H1 (cell line): ENCODE results near the gene TNIP1. TPM values are rescaled to one million over a fixed set of nuclear protein-coding genes. Genes with fewer than 3 reads are reported as not detected.

Source experiments
- ATF3 ChIP-seq: IDR thresholded peaks from 2 replicates; pipeline ENCODE4 v1.6.1; 2011; ENCODE audit warnings: low read depth, mild to moderate bottlenecking, low read length; ENCODE audit not compliant: insufficient read depth
- BCL11A ChIP-seq, 2 experiments: IDR thresholded peaks; one replicate each; pipeline ENCODE4 v1.6.1; 2011; ENCODE audit warnings: low read depth in 2 of 2, low read length in 2 of 2, mild to moderate bottlenecking in 2 of 2
- BRCA1 ChIP-seq: IDR thresholded peaks from 2 replicates; pipeline ENCODE4 v1.6.1; 2012; ENCODE audit warnings: low read depth, low read length, improper control_type of control experiment
- CHD7 ChIP-seq: fragments of 300-600 bp; sonication (generic); IDR thresholded peaks from 2 replicates; pipeline ENCODE4 v1.7.1; 2012; ENCODE audit warnings: low read length, moderate library complexity, mild to moderate bottlenecking, inconsistent platforms; ENCODE audit not compliant: insufficient replicate concordance
- JUN ChIP-seq: IDR thresholded peaks from 2 replicates; pipeline ENCODE4 v1.6.1; 2011; ENCODE audit warnings: low read depth, mild to moderate bottlenecking, improper control_type of control experiment, low read length
- KDM5A ChIP-seq: fragments of 200-600 bp; IDR thresholded peaks from 2 replicates; pipeline ENCODE4 v1.7.1; 2012; ENCODE audit warnings: mild to moderate bottlenecking, low read length, inconsistent platforms, mixed read lengths
- MAX ChIP-seq: IDR thresholded peaks from 2 replicates; pipeline ENCODE4 v1.6.1; 2012; ENCODE audit warnings: inconsistent platforms
- SIRT6 ChIP-seq: IDR thresholded peaks from one replicate; pipeline ENCODE4 v1.7.1; 2012; ENCODE audit warnings: low read length, inconsistent platforms
- polyA plus RNA-seq, 7 experiments: library from polyadenylated mRNA; depleted of rRNA in 3 of 7; stranded (reverse) in 5 of 7; unstranded in 2 of 7; fragments of >200 nt in 5 of 7; fragments of 200-250 nt in 2 of 7; gene quantifications; 1 replicate in 5 of 7; 2 replicates in 1 of 7; 4 replicates in 1 of 7; pipeline versions ENCODE4 v1.2.1 to v1.2.3, GENCODE V29; 2011 to 2013; ENCODE audit warnings: missing spikeins in 2 of 7, mixed read lengths in 2 of 7
- total RNA-seq: library from RNA; stranded (reverse); fragmentation: NEBNext Ultra II Directional; extraction: Animal tissue kit (Norgen Biotek cat#: 25700); gene quantifications from 2 replicates; pipeline ENCODE4 v1.2.1, GENCODE V29; 2021

The TNIP1 gene
- total and polyA plus RNA-seq, 2 of the 8 experiments (the other 6 are each of a cell fraction or from before 2014, with no cell fraction given), result 14.2 to 31.9 TPM

GRCh38 chr5:151097820-151098767 is 17.3 kb upstream of the TNIP1 start (continued):
- TF ChIP-seq CHD7 (no peak), JUN (no peak), ATF3 (no peak), KDM5A (no peak), SIRT6 (no peak), BRCA1 (no peak), MAX (no peak), BCL11A (IDR thresholded peaks at IDR 0.05; ENCODE audit: low read depth in 2 of 2, low read length in 2 of 2) (no peak)
